Measurements from ENCODE around the gene EDIL3.

EDIL3 gene

GRCh38 chr5:84290673-84291072 is 94.0 kb downstream of the EDIL3 start:
- TF ChIP-seq PAX5 (IDR thresholded peaks at IDR 0.05; ENCODE audit: insufficient read depth, low read length, severe bottlenecking) = no peak
- TF ChIP-seq POU2F2 (IDR thresholded peaks at IDR 0.05; ENCODE audit: low read depth, low read length) = no peak
- no peak for TF ChIP-seq POLR2A (IDR thresholded peaks at IDR 0.05; ENCODE audit: low read depth, low read length)
- TF ChIP-seq TAF1 (IDR thresholded peaks at IDR 0.05; ENCODE audit: low read depth, low read length) = no peak
- TF ChIP-seq SPI1 (IDR thresholded peaks at IDR 0.05; ENCODE audit: low read depth, low read length) = no peak
- no peak for TF ChIP-seq POLR2AphosphoS5 (IDR thresholded peaks at IDR 0.05; ENCODE audit: low read depth, low read length)
- DNase-seq (ENCODE audit: insufficient read length, low spot score) (no peak), FAIRE-seq (no peak)

GRCh38 chr5:84290161-84290560 is 94.5 kb downstream of the EDIL3 start:
- no peak for TF ChIP-seq POLR2A (IDR thresholded peaks at IDR 0.05; ENCODE audit: low read depth, low read length)
- no peak for TF ChIP-seq PAX5 (IDR thresholded peaks at IDR 0.05; ENCODE audit: insufficient read depth, low read length, severe bottlenecking)
- TF ChIP-seq TAF1 (IDR thresholded peaks at IDR 0.05; ENCODE audit: low read depth, low read length) = no peak
- TF ChIP-seq SPI1 (IDR thresholded peaks at IDR 0.05; ENCODE audit: low read depth, low read length) = no peak
- TF ChIP-seq POLR2AphosphoS5 (IDR thresholded peaks at IDR 0.05; ENCODE audit: low read depth, low read length) = no peak
- no peak for TF ChIP-seq POU2F2 (IDR thresholded peaks at IDR 0.05; ENCODE audit: low read depth, low read length)
- FAIRE-seq = no peak
- no peak for DNase-seq (ENCODE audit: insufficient read length, low spot score)

- FAIRE-seq (peak; percentile 5), DNase-seq (ENCODE audit: insufficient read length, low spot score) (no peak)
- TF ChIP-seq SPI1 (IDR thresholded peaks at IDR 0.05; ENCODE audit: low read depth, low read length) (peak; percentile 53), POLR2AphosphoS5 (IDR thresholded peaks at IDR 0.05; ENCODE audit: low read depth, low read length) (no peak)
Measured at GRCh38 chr5:84287951-84288350, 96.7 kb downstream of the EDIL3 start.

- FAIRE-seq = no peak
- DNase-seq (ENCODE audit: insufficient read length, low spot score) = no peak
- no peak for TF ChIP-seq POU2F2 (IDR thresholded peaks at IDR 0.05; ENCODE audit: low read depth, low read length)
- TF ChIP-seq PAX5 (IDR thresholded peaks at IDR 0.05; ENCODE audit: insufficient read depth, low read length, severe bottlenecking) = no peak
- TF ChIP-seq TAF1 (IDR thresholded peaks at IDR 0.05; ENCODE audit: low read depth, low read length) = no peak
- no peak for TF ChIP-seq POLR2A (IDR thresholded peaks at IDR 0.05; ENCODE audit: low read depth, low read length)
- TF ChIP-seq SPI1 (IDR thresholded peaks at IDR 0.05; ENCODE audit: low read depth, low read length) = no peak
- TF ChIP-seq POLR2AphosphoS5 (IDR thresholded peaks at IDR 0.05; ENCODE audit: low read depth, low read length) = no peak
Measured at GRCh38 chr5:84286662-84287061, 98.0 kb downstream of the EDIL3 start.

DNA sequence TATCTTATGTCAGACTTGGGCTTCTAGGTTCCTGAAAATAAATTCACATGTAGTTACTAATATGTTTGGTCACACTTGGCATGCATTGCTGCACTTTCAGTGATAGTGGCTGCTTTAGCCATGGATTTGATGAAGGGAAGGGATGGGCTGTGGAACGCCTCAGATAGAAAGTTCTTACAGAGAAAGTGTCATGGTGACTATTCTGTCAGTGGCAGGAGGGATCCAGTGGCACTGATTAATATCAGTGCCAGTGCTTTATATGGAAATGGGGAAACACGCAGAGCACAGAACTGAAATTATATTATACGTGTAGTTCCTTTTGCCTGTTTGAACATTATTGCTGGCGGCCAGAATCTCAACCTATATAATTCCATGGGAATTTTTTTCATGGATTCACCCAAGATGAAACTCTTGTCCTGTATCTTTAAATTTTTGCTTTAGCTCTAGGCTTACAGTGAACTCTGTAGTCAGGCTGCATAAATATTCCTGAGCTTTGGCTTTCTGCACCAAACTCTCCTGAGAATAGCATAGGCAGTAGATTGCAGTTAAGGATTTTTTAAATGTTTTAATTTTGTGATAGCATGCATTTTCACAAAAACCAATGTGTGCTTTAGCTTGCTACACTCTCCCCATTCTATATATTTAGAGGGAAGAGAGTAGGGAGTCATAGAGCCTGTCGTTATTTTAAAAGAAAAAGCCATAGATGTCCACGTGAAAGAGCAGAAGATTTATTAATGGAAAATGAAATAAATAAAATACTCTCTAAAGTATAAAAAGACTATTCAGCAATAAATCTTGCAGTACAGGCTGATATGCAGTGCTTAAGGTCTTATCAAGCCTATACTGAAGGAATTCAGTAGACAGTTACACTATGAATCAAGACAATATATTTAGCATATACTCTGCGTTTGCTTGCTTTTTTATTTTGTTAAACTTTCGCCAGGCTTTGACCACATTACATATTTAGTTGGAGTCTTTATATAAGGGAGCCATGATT is 98.7 kb downstream of the EDIL3 start:
- TF ChIP-seq POU2F2 (IDR thresholded peaks at IDR 0.05; ENCODE audit: low read depth, low read length) = no peak
- no peak for FAIRE-seq

DNA sequence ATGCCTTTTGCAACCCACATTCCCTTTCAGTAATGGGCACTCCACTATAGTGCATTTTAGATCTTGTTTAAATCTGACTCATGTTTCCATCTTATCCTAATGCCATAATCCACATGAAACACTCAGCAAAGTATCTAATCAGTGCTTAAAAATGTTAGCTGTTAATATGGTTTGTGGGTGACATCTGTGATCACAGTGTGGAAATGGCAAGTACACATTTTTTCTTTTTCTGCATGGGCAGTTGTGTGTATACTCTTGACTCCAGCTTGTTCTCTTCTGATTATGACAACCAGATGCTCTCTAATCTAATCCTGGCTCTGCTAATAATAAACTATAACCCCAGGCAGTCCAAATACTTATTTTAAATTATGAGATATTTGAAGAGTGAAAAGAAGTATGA is 103.3 kb downstream of the EDIL3 start:
- TF ChIP-seq POU2F2 (IDR thresholded peaks at IDR 0.05; ENCODE audit: low read depth, low read length) (no peak), SPI1 (IDR thresholded peaks at IDR 0.05; ENCODE audit: low read depth, low read length) (no peak), POLR2AphosphoS5 (IDR thresholded peaks at IDR 0.05; ENCODE audit: low read depth, low read length) (no peak), PAX5 (IDR thresholded peaks at IDR 0.05; ENCODE audit: insufficient read depth, low read length, severe bottlenecking) (no peak), TAF1 (IDR thresholded peaks at IDR 0.05; ENCODE audit: low read depth, low read length) (no peak), POLR2A (IDR thresholded peaks at IDR 0.05; ENCODE audit: low read depth, low read length) (no peak)
- DNase-seq (ENCODE audit: insufficient read length, low spot score) (no peak), FAIRE-seq (no peak)

More for the DNA sequence above, 98.7 kb downstream of the EDIL3 start:
- no peak for DNase-seq (ENCODE audit: insufficient read length, low spot score)

DNA sequence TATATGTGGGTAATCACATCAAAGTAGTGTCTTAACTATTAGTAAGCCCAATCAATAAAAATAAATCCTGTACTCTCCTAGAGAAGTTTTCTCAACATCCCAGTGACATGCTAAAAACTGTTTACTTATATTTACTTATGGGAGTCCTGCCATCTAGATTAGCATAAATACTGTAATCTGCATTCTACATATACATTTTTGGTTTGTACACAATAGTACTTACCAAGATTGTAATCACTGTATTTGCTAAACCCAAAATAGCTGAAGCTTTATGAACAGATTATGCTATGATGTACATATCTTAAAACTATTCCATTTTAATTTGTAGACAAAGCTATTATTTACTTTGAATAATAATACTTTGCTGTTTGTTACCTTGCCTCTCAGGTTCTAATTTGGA is 105.4 kb downstream of the EDIL3 start:
- TF ChIP-seq SPI1 (IDR thresholded peaks at IDR 0.05; ENCODE audit: low read depth, low read length) (no peak), POLR2A (IDR thresholded peaks at IDR 0.05; ENCODE audit: low read depth, low read length) (no peak), TAF1 (IDR thresholded peaks at IDR 0.05; ENCODE audit: low read depth, low read length) (no peak), POLR2AphosphoS5 (IDR thresholded peaks at IDR 0.05; ENCODE audit: low read depth, low read length) (no peak)
- DNase-seq (ENCODE audit: insufficient read length, low spot score) (no peak), FAIRE-seq (no peak)

DNA sequence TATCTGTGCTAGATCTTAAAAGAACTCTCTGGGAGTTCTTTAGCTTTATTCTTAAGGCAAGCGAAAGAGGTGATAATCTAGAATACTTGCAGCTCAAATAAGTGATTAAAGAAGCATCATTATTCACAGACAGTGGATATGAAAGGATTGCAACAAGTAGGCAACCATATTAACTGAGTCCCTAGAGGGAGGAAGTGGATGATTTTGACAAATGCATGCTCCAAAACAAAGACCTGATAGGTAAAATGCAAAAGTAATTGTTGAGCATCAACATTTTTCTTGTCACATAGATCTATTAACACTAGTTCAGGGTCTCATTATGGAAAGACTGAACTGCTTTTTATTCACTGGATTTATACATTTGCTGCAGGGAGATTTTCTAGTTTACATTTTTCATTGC is 109.1 kb downstream of the EDIL3 start:
- TF ChIP-seq TAF1 (IDR thresholded peaks at IDR 0.05; ENCODE audit: low read depth, low read length) = no peak
- no peak for TF ChIP-seq POU2F2 (IDR thresholded peaks at IDR 0.05; ENCODE audit: low read depth, low read length)
- no peak for TF ChIP-seq PAX5 (IDR thresholded peaks at IDR 0.05; ENCODE audit: insufficient read depth, low read length, severe bottlenecking)
- TF ChIP-seq SPI1 (IDR thresholded peaks at IDR 0.05; ENCODE audit: low read depth, low read length) = no peak
- no peak for TF ChIP-seq POLR2AphosphoS5 (IDR thresholded peaks at IDR 0.05; ENCODE audit: low read depth, low read length)
- no peak for TF ChIP-seq POLR2A (IDR thresholded peaks at IDR 0.05; ENCODE audit: low read depth, low read length)
- FAIRE-seq (no peak), DNase-seq (ENCODE audit: insufficient read length, low spot score) (no peak)

DNA sequence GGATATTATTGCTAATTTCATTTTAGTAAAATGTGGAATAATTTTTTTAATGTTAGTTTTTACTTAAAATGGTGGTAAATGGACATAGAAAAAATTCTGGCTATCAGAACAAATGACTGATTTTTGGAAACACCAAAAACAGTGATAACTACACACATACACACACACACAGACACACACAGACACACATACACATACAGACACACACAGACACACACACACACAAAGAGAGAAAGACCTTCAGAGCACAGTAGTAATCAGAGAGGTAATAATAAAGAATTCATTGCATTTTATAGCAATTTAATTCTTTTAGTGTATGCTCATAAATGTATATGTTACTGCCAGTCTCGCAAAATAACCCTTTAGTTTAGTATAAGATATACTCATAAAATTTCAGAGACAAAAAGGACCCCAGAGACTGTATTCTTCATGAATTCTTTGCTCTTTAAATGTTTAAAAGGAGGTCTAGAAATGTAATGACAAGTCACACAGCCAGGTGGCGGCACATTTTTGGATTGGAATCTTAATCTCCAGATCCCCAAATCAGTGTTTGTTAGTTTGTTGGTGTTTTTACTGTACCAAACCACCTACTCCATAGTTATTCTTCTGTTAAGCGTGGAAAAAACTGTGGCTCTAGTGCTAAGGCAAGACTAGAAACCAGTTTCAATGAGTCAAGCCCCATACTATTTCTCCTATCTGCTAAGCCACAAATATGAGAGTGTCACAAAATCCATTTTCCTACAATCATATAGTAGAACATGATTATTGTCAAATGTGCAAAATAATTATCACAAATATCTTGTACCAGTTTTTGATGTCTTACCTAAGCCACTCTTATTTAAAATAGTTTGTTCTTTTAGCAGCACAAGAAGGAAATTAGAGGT is 109.9 kb downstream of the EDIL3 start:
- TF ChIP-seq POU2F2 (IDR thresholded peaks at IDR 0.05; ENCODE audit: low read depth, low read length) = no peak
- no peak for TF ChIP-seq TAF1 (IDR thresholded peaks at IDR 0.05; ENCODE audit: low read depth, low read length)
- TF ChIP-seq POLR2A (IDR thresholded peaks at IDR 0.05; ENCODE audit: low read depth, low read length) = no peak
- TF ChIP-seq POLR2AphosphoS5 (IDR thresholded peaks at IDR 0.05; ENCODE audit: low read depth, low read length) = no peak
- TF ChIP-seq SPI1 (IDR thresholded peaks at IDR 0.05; ENCODE audit: low read depth, low read length) = no peak
- no peak for TF ChIP-seq PAX5 (IDR thresholded peaks at IDR 0.05; ENCODE audit: insufficient read depth, low read length, severe bottlenecking)
- DNase-seq (ENCODE audit: insufficient read length, low spot score) = no peak
- FAIRE-seq = peak; percentile 80

Data from GM12891 (cell line).